22Rv1 (cell line): ENCODE results near the gene USP24.

ENCODE experiments used
- ZFX ChIP-seq: fragments of 450-650 bp; IDR thresholded peaks from 2 replicates; pipeline ENCODE4 v1.6.1; 2017; ENCODE audit warnings: antibody characterized with exemption, borderline replicate concordance
- TF ChIP-seq, protein P1 (sequence below): fragments of 450-650 bp; IDR thresholded peaks from 2 replicates; pipeline ENCODE4 v1.5.1; 2017; ENCODE audit warnings: mild to moderate bottlenecking

DNA sequence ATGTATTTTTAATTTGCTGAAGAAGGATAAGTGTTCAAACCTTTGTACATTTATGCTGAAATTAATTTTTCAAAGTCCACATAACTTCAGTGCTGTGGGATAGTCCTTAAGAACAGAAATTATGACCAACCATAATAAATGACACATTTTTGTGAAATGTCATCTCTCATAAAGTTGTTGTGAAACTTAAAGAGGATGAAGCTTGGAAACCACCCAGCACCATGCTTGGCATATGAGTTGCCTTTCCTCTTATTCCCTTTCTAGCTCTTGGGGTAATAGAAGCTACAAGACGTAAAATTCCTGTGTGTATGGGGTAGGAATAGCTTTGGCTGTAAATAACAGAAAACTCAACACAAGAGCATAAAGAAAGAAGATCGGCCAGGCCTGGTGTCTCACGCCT is 18.9 kb upstream of the USP24 start:
- TF ChIP-seq, protein P1, sequence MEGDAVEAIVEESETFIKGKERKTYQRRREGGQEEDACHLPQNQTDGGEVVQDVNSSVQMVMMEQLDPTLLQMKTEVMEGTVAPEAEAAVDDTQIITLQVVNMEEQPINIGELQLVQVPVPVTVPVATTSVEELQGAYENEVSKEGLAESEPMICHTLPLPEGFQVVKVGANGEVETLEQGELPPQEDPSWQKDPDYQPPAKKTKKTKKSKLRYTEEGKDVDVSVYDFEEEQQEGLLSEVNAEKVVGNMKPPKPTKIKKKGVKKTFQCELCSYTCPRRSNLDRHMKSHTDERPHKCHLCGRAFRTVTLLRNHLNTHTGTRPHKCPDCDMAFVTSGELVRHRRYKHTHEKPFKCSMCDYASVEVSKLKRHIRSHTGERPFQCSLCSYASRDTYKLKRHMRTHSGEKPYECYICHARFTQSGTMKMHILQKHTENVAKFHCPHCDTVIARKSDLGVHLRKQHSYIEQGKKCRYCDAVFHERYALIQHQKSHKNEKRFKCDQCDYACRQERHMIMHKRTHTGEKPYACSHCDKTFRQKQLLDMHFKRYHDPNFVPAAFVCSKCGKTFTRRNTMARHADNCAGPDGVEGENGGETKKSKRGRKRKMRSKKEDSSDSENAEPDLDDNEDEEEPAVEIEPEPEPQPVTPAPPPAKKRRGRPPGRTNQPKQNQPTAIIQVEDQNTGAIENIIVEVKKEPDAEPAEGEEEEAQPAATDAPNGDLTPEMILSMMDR: no peak
- no peak for TF ChIP-seq ZFX
